HUDEP-2 (cell line): ENCODE data around the gene NCKAP5.

ENCODE experiments used
- DNase-seq, 76 experiments: peaks; one replicate each; lab custom pipeline; 2025; ENCODE audit not compliant: unreplicated experiment in 76 of 76; lab: John Stamatoyannopoulos, UW

The NCKAP5 gene

DNA sequence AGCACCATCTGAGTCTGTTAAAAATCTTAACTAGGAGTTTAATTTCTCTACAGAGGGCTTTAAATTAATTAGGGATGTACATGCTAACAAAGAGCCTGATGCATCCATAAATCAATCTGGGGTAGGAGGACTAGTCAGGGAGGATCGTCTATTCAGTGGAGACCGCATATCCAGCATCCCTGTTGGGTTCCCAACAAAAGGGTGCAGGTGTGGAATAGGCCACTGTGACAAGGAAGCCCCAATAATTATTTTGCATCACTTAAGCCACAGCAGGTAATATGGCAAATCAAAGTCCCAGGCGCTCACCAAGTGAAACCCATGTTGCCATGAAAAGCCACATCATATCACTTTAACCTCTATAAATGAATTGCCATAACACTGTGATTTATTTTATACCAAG lies 392.3 kb downstream of the NCKAP5 start:
- no peak for DNase-seq

DNA sequence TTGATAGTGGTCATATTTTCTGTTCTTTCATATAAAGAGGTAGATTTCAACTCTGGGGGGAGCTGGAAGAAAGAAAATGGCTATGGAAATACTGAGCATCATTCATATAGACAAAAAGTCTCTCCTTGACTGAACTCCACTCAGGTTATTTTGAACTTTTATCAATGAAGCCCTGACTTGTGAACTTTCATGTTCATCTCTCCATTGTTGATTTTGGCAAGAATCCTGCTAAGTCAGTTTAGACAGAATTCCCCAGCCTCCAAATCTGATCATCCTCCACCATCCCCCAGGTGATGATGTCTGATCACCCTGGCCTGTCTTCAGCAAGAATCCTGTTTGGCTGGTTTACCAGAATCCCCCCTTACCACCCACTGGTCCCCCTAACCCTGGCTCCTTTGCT lies 395.0 kb downstream of the NCKAP5 start:
- DNase-seq, result no peak

DNA sequence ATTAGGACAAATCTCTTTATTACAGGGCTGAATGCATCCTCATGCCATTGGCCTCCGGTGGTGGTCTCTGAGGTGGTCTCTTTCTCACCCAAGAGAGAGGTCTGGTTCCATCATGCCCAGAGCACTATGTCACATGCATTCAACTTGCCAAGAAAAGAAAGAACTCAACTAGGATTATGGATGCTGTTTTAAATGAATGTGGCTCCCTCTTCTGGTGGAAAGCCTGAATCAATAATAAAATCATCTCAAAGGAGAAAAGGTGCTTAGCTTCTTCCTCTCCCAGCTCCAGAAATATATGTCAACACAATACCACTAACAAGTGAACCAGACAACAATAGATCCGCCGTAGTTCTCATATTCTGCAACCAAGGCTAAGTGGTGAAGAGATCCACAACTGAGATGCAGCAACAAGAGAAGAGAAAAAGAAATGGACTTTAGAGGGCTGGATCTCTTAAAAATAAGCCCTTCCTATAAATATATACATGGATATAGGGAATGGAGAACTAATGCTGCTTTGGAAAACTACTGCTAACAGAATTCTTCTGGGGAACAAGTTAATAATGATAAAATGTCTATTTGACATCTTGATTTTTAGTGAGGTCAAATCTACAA lies 396.8 kb downstream of the NCKAP5 start:
- peak in 24 of 76 experiments; percentile 1 to 46 (median 16) for DNase-seq

DNA sequence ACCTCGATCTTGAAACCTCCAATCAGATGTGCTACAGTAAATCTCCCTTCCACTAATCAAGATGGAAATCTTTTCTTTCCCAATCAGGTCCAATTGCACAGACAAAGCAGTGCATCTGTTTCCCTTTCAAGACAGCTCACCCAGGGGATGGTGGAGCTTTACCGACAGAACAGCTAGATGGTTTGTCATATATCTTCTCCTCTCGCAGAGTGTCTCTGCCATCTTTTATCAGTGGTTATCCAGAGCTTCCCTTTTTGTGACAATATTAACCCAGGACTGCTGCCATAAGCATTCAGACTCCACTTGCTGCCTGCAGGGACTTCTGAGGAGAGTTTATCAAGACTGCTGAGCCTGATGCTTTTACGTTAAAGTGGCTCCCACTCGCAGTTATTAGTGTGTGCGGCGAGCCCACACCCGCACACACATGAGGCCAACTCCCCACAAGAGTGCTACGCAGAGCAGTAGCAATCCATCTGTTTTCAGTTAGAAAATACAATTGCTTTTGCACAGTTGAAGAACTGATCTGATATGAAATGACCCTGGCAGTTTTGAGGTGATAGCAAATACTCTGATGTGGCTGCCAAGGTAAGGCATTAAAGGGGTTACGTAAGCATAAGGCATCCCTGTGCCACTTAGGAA lies 398.9 kb downstream of the NCKAP5 start:
- DNase-seq, result no peak

DNA sequence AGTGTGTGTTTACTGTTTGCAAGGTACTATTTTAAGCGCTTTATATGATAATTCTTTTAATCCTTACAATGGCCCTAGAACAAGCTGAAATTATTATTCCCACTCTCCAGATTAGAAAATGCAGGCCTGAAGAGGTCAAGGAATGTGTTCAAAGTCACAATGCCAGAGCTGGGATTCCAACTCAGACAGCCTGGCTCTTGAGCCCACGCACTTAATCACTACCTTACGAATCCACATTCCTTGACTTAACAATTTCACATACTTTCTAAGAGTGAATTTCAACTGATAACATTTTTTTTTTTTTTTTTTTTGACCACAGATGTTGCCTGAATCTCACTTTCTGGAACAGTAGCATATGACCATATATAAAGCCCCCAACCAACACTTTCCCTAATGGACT lies 400.3 kb downstream of the NCKAP5 start:
- DNase-seq, result no peak

DNA sequence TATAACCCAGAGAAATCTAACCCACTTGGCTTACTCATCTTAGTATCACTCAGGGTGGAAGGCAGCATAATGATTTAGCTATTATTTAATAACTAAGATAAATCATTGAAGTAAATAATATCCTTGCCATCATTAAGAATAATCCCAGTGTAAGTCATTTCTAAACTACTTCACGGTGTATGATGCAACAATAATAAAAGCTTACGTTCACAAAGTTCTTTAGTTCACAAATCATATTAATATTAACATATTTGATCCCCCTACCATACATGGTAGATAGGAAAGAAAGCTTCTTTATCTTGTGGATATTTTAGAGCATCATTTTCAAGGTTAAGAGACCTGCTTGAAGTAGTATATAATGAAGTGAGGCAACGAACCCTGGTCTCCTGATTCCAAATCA lies 401.0 kb downstream of the NCKAP5 start:
- DNase-seq, result no peak

DNA sequence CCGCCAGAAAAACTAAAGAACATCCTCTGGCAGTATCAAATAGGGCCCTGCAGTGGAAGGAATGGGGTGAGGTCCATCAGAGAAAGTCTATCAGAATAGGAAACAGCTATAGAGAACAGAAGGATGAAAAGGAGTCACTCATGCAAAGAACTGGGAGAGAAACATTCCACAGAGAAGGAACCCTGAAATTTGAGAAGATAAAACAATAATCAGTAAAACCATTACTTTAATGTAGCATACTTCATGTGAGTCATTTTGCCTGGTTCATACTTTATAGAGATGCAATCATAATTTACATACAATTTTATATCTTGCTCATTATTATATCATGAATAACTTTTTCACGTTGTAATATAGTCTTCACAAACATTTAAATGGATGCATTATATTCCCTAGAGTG lies 402.2 kb downstream of the NCKAP5 start:
- no peak for DNase-seq

DNA sequence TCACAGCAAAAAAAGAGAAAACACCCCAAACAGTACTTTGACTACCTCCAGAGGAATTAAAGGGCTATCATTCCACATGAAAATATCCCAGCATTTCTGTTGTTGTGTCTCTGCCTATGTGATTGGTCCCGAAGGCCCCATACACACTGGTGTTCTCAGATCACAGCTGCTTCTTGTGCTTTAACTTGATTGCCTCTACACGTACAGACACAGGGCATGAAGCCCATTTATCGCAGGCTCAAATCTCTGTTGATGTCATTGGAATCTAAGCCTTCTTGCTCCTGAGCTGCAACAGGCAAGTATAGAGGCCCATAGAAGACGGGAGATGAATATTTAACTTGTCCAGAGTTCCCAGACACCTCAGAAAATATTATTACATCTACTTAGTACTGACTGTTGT lies 405.2 kb downstream of the NCKAP5 start:
- no peak for DNase-seq

DNA sequence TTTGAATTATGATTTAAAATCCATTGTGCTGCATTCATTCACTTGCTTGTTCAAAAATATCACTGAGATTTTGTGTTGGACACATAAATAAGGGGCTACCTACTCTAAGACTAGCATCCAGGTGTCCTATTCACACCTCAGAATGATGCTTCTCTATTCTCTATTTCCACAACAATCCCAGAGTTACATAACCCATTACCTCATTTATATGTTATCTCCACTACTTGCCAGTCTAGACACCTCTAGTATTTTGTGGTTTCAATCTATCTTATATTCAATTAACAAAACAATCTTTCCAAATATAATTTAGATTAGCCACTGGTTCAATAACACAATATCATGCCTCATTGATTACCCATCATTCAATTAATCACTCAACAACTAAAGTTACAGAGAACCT lies 409.8 kb downstream of the NCKAP5 start:
- DNase-seq, result no peak

DNA sequence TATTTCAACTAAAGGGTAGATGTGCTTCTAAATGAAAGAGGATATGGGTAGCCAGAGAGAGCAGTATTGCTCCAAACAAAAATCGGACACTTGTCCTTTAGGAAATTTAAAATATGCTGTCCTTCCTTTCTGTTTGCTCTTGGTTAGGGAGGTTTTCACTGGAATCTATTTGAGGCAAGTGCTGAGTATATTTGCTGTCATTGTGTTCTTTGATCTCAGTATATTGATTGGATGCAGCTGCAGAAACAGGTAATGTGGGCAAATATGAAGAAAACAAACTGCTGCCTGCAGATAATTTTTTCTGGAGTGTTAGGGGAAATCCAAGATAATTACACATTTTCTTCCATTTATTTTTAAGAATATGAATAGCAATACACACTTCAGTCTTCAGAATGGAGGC lies 410.2 kb downstream of the NCKAP5 start:
- no peak for DNase-seq

DNA sequence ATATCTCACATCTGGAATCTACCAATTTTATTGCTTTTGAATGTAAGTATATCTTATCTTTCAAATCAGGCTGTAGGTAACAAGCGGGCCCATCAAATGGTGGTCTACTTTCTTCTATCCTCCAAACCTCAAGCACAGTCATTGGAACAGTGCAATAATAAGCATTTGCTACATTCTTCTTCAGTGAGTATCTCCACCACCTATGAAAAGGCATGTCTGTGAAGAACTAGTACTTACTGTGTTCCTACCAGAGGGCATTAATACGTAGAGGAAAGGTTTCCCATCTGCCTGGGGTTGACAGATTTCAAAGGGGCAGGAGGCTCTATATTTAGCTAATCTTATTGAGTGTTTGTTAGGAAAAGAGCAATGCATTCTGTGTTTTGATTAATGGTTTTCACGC lies 411.1 kb downstream of the NCKAP5 start:
- DNase-seq, result no peak

DNA sequence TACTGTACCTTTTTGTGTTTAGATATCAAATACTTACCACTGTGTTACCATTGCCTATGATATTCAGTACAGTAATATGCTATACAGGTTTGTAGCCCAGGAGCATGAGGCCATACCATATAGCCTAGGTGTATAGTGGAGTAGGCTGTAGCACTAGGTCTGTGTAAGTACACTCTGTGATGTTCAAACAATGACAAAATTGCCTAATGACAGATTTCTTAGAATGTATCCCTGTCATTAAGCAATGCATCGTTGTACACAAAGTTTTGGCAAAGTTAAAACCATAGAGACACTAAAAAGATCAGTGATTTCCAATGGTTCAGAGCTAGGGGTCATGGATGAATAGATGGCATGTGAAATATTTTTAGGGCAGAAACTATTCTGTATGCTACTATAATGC lies 415.5 kb downstream of the NCKAP5 start:
- DNase-seq, result no peak

DNA sequence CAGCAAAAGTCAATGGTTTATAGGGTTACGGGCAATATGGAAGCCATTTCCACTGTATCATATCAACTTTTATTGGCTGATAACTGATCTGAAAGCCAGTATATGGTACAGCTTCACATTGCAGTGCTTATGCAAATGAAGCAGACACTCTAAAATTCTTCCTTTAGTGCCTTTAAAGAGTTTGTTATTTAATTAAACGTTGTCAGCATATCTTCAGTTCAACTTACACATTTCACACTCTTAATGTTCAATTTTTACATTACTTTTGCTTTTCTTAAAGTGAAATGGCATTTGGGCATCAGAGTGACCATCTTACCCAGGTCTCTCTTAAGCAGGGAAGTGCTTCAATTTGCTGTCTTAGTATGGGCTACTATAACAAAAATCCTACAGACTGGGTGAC lies 420.1 kb downstream of the NCKAP5 start:
- DNase-seq, result no peak

DNA sequence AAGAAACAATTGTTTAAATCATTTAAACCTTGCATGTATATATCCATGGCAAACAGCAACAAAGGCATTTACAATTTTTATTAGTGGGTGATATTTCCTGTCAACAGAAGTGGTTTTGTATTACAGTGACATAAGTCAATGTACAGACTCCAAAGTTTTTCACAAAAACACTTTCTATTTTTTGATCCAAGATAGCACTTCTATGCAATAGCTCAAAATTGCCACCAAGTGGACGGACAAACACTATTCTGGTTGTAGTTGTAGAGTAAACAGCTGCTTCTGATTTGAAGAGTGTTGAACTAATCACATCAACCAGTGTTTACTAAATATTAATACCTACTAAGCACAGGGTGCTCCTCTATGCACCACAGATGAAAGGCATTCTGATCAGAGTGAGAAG lies 421.4 kb downstream of the NCKAP5 start:
- no peak for DNase-seq

DNA sequence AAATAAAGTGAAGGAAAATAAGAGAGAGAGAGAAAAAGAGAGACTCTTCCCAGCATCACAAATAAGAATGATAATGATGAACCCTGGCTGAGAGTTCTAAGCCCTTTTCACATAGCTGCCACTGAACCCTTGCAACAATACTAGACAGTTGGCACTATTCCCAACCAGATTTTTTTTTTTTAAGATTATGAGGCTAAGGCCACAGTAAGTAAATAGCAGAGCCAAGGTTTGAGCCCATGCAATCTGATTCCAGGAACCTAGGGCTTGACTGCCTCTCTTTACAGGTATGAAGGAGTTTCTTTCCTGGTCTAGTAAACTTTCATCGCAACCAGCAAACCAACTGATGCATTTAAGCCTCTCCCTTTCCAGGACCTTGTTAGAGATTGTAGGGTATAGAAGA lies 424.6 kb downstream of the NCKAP5 start:
- DNase-seq, result no peak

DNA sequence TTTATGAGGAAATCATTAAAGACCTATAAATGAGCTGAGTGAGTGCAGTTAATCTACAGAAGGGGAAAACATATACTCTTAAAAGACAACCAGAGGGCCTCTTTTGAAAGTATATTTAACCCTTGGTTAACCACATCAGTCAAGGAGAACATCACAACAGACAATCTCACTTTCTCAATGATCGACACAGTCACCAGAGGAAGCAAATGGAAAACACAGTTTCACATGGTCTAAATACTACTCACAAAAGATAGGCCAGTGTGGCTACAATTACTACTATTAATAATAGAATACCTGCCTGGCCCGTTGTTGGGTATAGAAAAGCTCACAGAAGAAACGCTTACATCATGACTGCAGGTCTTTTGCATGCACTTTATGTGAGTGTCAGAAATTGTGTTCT lies 426.2 kb downstream of the NCKAP5 start:
- no peak for DNase-seq

DNA sequence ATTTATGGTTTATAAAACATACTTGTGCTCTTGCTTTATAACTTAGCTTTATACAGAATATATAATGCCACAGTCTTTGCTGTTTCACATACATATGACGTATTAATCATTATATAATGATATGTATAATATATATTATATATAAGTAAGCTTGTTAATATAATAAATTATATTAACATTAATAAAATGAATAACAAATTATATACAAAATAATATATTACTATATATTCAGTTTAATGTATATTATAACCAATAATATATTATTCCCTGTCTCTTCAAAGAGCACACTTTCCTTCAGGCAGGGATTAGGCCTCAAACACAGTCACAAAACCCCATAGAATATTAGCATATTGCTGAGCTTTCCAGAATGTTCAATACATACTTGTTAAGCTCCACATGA lies 427.6 kb downstream of the NCKAP5 start:
- DNase-seq, result no peak

DNA sequence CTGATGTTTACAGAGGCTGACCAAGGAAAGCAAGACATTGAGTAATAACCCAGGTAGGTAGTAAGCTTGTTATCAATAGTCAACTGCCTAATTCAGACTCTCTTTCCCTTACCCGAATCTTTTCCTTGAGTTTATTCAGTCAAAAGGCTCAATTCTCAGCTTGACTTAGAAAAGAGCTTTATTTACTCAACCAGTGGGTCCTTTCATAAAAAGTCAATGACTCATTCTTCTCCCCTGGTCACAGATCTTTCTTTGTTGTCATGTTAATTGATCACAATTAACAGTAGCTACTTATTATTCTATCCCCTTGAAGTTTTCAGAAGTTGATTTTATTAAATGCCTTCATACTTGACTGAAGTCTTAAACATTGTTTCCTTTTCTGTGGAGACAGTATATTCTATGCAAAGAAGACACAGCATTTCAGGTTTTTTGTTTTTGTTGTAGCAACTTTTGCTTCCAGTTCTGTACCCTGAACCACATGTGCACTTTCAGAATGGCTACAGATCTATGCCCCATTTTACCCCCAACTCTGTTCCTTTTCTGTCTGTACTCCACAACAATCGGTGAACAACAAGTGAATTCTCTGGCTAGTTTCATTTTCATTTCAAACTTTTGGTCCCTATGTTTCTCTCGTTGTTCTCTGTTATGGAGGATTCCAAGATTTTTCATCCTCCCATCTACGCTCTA lies 428.3 kb downstream of the NCKAP5 start:
- DNase-seq, result no peak

DNA sequence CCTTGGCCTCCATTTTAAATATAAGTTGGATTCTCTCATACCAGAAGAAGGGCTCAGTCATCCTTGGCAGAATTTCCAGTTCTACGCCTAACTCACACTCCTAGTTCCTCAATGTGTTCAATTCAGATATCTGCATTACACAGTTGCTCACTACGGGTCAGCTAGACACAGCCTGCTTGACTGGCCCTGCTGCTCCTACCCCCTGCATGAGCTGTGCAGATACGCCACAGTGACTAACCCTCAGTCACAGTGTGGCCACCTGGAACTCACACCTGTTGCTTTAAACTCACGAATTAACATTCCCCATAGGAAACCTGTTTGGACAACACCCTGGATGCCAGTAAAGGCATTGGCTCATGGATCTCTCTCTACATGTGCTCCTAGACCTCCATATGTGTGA lies 429.6 kb downstream of the NCKAP5 start:
- peak in 24 of 76 experiments; percentile 2 to 83 (median 38) for DNase-seq

DNA sequence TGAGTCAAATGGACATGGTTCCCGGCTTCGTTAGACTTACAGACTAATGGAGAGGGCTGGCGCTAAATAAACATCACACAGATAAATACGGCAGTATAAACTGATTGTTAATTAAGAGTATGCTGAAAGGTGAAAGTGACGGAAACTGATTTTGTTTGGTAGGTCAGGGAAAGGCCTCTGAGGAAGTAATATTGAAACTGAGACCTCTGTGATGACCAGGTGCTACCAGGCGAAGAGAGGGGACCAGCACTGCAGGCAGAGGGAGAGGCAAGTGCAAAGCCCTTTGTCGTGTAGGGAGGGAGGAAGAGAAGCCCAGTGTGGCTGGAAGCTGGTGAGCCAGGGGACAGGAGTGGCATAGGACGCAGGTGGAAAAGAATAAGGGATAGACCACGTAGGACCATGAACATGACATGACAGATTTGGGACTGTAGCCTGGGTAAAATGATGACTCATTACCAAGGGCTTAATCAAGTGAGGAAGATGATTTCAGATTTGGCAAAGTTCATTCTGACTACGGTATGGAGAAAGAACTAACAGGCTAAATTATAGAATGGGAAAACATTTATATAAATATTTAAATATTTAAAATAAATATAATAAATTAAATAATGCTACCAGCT lies 433.1 kb downstream of the NCKAP5 start:
- peak in 1 of 76 experiments; percentile 1 for DNase-seq

DNA sequence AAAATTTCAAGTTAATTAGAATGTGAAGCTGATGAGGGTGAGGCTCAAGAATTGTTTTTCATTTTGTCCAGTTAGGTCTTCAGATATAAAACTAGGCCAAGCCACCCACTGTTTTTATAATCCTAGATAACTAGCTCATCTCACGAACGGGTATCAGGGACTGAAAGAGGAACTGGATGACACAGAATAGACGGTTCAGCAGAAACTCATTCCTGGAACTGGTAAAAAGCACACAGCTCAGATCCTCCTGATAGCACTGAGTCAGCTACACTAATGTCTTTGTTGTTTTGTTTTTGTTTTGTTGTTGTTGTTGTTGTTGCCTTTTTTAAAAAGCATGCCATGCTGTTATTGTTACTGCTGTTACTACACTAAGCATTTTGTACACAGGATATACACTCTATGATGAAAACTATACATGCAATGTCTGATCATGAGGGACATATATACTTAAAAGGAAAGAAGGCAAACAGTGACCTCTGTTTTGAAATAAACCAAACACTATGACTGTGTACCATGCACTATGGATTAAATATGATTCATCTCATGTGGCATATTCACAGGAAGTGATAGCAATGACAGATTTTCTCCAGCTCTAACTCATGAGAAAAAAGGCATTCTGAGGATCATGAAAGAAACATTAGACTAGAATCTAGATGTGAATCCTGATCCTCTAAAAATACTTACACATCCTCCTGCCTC lies 437.6 kb downstream of the NCKAP5 start:
- peak in 12 of 76 experiments; percentile 2 to 61 (median 18) for DNase-seq
